GM12878 (cell line): ENCODE measurements around the gene WWTR1. TPM values are rescaled to one million over a fixed set of nuclear protein-coding genes. Genes with fewer than 3 reads are reported as not detected.

Source experiments
- BACH1 ChIP-seq: fragments of 450-650 bp; IDR thresholded peaks from 2 replicates; pipeline ENCODE4 v1.6.1; 2017; ENCODE audit warnings: mild to moderate bottlenecking, borderline replicate concordance
- DPF2 ChIP-seq: fragments of 450-650 bp; IDR thresholded peaks from 2 replicates; pipeline ENCODE4 v1.6.1; 2017; ENCODE audit warnings: mild to moderate bottlenecking
- EP300 ChIP-seq, 2 experiments: fragments of 150-350 bp in 1 of 2; IDR thresholded peaks; 2 replicates each; pipeline ENCODE4 v1.6.1; 2011 to 2012; ENCODE audit warnings: low read depth in 2 of 2, low read length in 2 of 2, borderline replicate concordance in 1 of 2, improper control_type of control experiment in 1 of 2, inconsistent platforms in 1 of 2; ENCODE audit not compliant: control insufficient read depth in 1 of 2
- GABPA ChIP-seq: IDR thresholded peaks from 2 replicates; pipeline ENCODE4 v1.6.1; 2014; ENCODE audit warnings: antibody characterized with exemption, low read depth, mild to moderate bottlenecking, inconsistent platforms
- LARP7 ChIP-seq: fragments of 450-650 bp; IDR thresholded peaks from 2 replicates; pipeline ENCODE4 v1.6.1; 2017; ENCODE audit warnings: mild to moderate bottlenecking
- REST ChIP-seq: IDR thresholded peaks from 2 replicates; pipeline ENCODE4 v1.6.1; 2012; ENCODE audit warnings: mild to moderate bottlenecking, low read depth, low read length
- STAT1 ChIP-seq: fragments of 450-650 bp; conservative IDR thresholded peaks from 2 replicates; pipeline ENCODE4 v1.6.1; 2014; ENCODE audit warnings: antibody characterized with exemption, mild to moderate bottlenecking
- STAT3 ChIP-seq: IDR thresholded peaks from 2 replicates; pipeline ENCODE4 v1.6.1; 2011; ENCODE audit warnings: low read depth, low read length, improper control_type of control experiment
- USF2 ChIP-seq: IDR thresholded peaks from 2 replicates; pipeline ENCODE4 v1.6.1; 2011; ENCODE audit warnings: low read depth, low read length, improper control_type of control experiment, borderline replicate concordance
- ZNF592 ChIP-seq: fragments of 450-650 bp; IDR thresholded peaks from 2 replicates; pipeline ENCODE4 v1.6.1; 2017; ENCODE audit warnings: mild to moderate bottlenecking, moderate library complexity
- polyA plus RNA-seq, 11 experiments: library from polyadenylated mRNA; depleted of rRNA in 4 of 11; unstranded in 6 of 11; stranded (reverse) in 5 of 11; fragments of >200 nt; fragmentation: Nextera tagmentation in 4 of 11; fragmentation: Illumina TruSeq in 1 of 11; extraction: Ambion mirVana in 4 of 11; extraction: Trizol in 1 of 11; gene quantifications; 1 replicate in 1 of 11; 2 replicates in 10 of 11; pipeline versions ENCODE4 v1.2.1 to v1.2.3, GENCODE V29; 2011 to 2016; ENCODE audit warnings: inconsistent platforms in 2 of 11, missing spikeins in 2 of 11, low read depth in 1 of 11
- total RNA-seq, 4 experiments: library from RNA; depleted of rRNA in 3 of 4; stranded (reverse); fragments of >200 nt in 3 of 4; fragmentation: Illumina TruSeq in 1 of 4; extraction: Trizol in 1 of 4; gene quantifications; 2 replicates each; pipeline versions ENCODE4 v1.2.1 to v1.2.3, GENCODE V29; 2013 to 2021
- TF ChIP-seq, protein P1 (sequence below): IDR thresholded peaks from 2 replicates; pipeline ENCODE4 v1.6.1; 2012; ENCODE audit warnings: low read length, inconsistent platforms
- TF ChIP-seq, protein P2 (sequence below): fragments of 450-650 bp; IDR thresholded peaks from 2 replicates; pipeline ENCODE4 v1.6.1; 2017; ENCODE audit warnings: borderline replicate concordance
- TF ChIP-seq, protein P3 (sequence below): IDR thresholded peaks from 2 replicates; pipeline ENCODE4 v1.6.1; 2011; ENCODE audit warnings: mild to moderate bottlenecking, low read depth, low read length, moderate library complexity; ENCODE audit not compliant: insufficient replicate concordance

The WWTR1 gene
- total and polyA plus RNA-seq, 10 of the 15 experiments (the other 5 are each of a cell fraction or from before 2014, with no cell fraction given): 2.5 to 18.5 (median 5.8) TPM

GRCh38 chr3:149581681-149582370, 76.0 kb downstream of the WWTR1 start (continued):
- TF ChIP-seq ZNF592 (no peak), STAT1 (no peak), GABPA (no peak), REST (no peak), USF2 (no peak), LARP7 (no peak), DPF2 (no peak; the same call in 1 of the 2 replicates), STAT3 (no peak), BACH1 (peak; percentile 97), EP300 (IDR thresholded peaks at IDR 0.05; ENCODE audit: borderline replicate concordance in 1 of 2, control insufficient read depth in 1 of 2, low read depth in 2 of 2, low read length in 2 of 2) (0 out of 4 replicates have a peak, but pooled peaks of 1 of the 2 experiments have one; percentile 21)
- TF ChIP-seq, protein P1, sequence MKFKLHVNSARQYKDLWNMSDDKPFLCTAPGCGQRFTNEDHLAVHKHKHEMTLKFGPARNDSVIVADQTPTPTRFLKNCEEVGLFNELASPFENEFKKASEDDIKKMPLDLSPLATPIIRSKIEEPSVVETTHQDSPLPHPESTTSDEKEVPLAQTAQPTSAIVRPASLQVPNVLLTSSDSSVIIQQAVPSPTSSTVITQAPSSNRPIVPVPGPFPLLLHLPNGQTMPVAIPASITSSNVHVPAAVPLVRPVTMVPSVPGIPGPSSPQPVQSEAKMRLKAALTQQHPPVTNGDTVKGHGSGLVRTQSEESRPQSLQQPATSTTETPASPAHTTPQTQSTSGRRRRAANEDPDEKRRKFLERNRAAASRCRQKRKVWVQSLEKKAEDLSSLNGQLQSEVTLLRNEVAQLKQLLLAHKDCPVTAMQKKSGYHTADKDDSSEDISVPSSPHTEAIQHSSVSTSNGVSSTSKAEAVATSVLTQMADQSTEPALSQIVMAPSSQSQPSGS: no peak
- TF ChIP-seq, protein P2, sequence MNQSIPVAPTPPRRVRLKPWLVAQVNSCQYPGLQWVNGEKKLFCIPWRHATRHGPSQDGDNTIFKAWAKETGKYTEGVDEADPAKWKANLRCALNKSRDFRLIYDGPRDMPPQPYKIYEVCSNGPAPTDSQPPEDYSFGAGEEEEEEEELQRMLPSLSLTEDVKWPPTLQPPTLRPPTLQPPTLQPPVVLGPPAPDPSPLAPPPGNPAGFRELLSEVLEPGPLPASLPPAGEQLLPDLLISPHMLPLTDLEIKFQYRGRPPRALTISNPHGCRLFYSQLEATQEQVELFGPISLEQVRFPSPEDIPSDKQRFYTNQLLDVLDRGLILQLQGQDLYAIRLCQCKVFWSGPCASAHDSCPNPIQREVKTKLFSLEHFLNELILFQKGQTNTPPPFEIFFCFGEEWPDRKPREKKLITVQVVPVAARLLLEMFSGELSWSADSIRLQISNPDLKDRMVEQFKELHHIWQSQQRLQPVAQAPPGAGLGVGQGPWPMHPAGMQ: no peak
- TF ChIP-seq, protein P3, sequence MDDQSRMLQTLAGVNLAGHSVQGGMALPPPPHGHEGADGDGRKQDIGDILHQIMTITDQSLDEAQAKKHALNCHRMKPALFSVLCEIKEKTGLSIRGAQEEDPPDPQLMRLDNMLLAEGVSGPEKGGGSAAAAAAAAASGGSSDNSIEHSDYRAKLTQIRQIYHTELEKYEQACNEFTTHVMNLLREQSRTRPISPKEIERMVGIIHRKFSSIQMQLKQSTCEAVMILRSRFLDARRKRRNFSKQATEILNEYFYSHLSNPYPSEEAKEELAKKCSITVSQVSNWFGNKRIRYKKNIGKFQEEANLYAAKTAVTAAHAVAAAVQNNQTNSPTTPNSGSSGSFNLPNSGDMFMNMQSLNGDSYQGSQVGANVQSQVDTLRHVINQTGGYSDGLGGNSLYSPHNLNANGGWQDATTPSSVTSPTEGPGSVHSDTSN: no peak
